Colon (tissue), 2 donors: ENCODE results near the gene HOXA11.

ENCODE experiments used
- FAIRE-seq: peaks from 2 replicates; lab custom pipeline; 2012; peaks lifted over from hg19 to GRCh38; lab: Jason Lieb, UNC
- donor health status: control.
- donor health status: control.

The HOXA11 gene

GRCh38 chr7:27205325-27206280 is 20.6 kb upstream of the HOXA11 start:
- FAIRE-seq: no peak

- no peak for FAIRE-seq
These were observed 19.9 kb upstream of the HOXA11 start for GRCh38 chr7:27204851-27205322.

- FAIRE-seq: no peak
These were observed 19.0 kb upstream of the HOXA11 start for GRCh38 chr7:27203964-27204594.

GRCh38 chr7:27203365-27203953 is 18.4 kb upstream of the HOXA11 start:
- no peak for FAIRE-seq

GRCh38 chr7:27202862-27203134 is 17.8 kb upstream of the HOXA11 start:
- no peak for FAIRE-seq

- no peak for FAIRE-seq
These were observed 17.2 kb upstream of the HOXA11 start for GRCh38 chr7:27202018-27202861.

GRCh38 chr7:27201580-27202017 is 16.6 kb upstream of the HOXA11 start:
- no peak for FAIRE-seq

- FAIRE-seq: no peak
These were observed 15.9 kb upstream of the HOXA11 start for GRCh38 chr7:27200761-27201579.

GRCh38 chr7:27199849-27200760 is 15.1 kb upstream of the HOXA11 start, which contains the start of gene HOXA13:
TSS of gene HOXA13 (minus strand) at chr7:27200091. CDS start at chr7:27200077, 14 bp downstream.
- FAIRE-seq: no peak

GRCh38 chr7:27198871-27199801 is 14.1 kb upstream of the HOXA11 start:
- FAIRE-seq: no peak

- FAIRE-seq: no peak
These were observed 13.3 kb upstream of the HOXA11 start for GRCh38 chr7:27198138-27198841.

- FAIRE-seq: no peak
These were observed 12.4 kb upstream of the HOXA11 start for GRCh38 chr7:27197137-27198042.

- FAIRE-seq: peak; percentile 58
These were observed 11.3 kb upstream of the HOXA11 start for GRCh38 chr7:27196287-27196767.

- FAIRE-seq: no peak
These were observed 9.8 kb upstream of the HOXA11 start for GRCh38 chr7:27194686-27195379.

GRCh38 chr7:27194002-27194352 is 8.9 kb upstream of the HOXA11 start:
- FAIRE-seq: no peak

GRCh38 chr7:27193335-27194001 is 8.4 kb upstream of the HOXA11 start:
- FAIRE-seq: no peak
